ENCODE data around the gene ZC3H14. TPM values are rescaled to one million over a fixed set of nuclear protein-coding genes. Genes with fewer than 3 reads are reported as not detected.

The ZC3H14 gene
- total RNA-seq, 4 donors from 2014 or later = 88.5 to 112 (median 104) TPM

DNA sequence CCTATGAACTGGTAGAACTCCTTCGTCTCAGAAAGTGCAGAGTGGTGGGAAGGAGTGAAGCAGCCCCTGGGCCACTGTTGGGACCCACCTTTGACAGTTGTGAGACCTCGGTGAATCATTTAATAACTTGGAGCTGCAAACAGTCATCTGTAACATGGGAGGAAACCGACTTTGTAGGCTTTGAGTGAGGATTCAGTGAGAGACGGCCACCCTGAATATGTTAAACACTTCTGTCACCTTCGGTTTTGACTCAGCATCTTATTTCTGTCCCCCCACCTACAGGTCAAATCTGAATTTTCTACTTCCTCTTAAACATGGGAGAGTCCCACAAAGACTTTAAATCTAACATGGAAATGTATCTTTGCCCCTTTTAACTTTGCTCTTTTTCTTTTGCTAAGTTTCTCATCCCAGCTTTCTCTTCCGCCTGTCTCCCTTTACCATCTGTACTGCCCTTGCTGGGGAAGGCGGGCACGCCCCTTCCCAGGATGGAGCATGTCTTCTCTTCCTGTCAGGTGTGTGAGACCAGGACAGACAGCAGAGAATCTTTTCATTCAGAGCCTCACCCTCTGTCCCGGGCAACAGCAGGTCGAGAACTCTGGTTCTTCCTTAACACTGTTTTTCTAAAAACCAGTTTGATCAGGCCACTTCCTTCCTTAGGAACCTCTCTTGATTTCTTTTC, 37.1 kb downstream of the ZC3H14 start:
- TF ChIP-seq, protein P1, sequence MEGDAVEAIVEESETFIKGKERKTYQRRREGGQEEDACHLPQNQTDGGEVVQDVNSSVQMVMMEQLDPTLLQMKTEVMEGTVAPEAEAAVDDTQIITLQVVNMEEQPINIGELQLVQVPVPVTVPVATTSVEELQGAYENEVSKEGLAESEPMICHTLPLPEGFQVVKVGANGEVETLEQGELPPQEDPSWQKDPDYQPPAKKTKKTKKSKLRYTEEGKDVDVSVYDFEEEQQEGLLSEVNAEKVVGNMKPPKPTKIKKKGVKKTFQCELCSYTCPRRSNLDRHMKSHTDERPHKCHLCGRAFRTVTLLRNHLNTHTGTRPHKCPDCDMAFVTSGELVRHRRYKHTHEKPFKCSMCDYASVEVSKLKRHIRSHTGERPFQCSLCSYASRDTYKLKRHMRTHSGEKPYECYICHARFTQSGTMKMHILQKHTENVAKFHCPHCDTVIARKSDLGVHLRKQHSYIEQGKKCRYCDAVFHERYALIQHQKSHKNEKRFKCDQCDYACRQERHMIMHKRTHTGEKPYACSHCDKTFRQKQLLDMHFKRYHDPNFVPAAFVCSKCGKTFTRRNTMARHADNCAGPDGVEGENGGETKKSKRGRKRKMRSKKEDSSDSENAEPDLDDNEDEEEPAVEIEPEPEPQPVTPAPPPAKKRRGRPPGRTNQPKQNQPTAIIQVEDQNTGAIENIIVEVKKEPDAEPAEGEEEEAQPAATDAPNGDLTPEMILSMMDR (IDR thresholded peaks at IDR 0.05) = no peak
- TF ChIP-seq POLR2A (IDR thresholded peaks at IDR 0.05) = no peak

DNA sequence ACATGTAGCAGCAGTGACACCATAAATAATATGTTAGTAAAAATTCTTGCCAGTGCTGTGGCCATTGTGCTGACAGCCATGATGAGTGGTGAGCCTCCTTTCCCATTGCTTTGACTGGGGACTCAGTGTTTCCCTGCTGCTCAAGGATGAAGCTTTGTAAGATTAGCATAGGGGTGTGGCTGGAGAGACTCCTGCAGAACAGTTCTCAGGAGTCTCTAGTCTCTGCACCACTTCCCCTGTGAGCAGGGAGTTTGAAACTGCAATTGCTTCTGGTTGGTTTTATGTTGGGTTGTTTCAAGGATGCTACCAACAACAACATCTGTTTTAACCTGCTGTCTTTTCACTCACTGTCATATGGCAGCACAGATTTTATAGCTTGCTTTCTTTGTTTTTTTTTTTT, 41.4 kb downstream of the ZC3H14 start:
- intact Hi-C loops (cut with DNase I) = no loop called here
- Histone ChIP-seq H3K27me3 (no peaks in the 10 kb centered on the region), H3K4me1 (no peaks in the 10 kb centered on the region), H3K36me3 (peaks cover 53 to 58% of the 10 kb centered on the region in 2 donors), H3K9me3 (no peaks in the 10 kb centered on the region), H3K27ac (no peak overlapping the region), H3K4me3 (replicated peaks in 1 of 3) (no peak overlapping the region)
- TF ChIP-seq, protein P1 (IDR thresholded peaks at IDR 0.05) = no peak
- no peak for TF ChIP-seq POLR2A (IDR thresholded peaks at IDR 0.05)
- DNase-seq = no peak

More for the DNA sequence above, 37.1 kb downstream of the ZC3H14 start:
- Histone ChIP-seq H3K9me3 (no peaks in the 10 kb centered on the region), H3K4me3 (replicated peaks in 1 of 3) (no peak overlapping the region), H3K27me3 (no peaks in the 10 kb centered on the region), H3K4me1 (no peaks in the 10 kb centered on the region), H3K36me3 (peaks cover 58 to 65% of the 10 kb centered on the region in 2 donors), H3K27ac (no peak overlapping the region)
- intact Hi-C loops (cut with DNase I) = no loop called here
- 79 to 83% methylated on average over 10 of the region's 10 CpGs for WGBS, 2 donors
- DNase-seq = no peak

DNA sequence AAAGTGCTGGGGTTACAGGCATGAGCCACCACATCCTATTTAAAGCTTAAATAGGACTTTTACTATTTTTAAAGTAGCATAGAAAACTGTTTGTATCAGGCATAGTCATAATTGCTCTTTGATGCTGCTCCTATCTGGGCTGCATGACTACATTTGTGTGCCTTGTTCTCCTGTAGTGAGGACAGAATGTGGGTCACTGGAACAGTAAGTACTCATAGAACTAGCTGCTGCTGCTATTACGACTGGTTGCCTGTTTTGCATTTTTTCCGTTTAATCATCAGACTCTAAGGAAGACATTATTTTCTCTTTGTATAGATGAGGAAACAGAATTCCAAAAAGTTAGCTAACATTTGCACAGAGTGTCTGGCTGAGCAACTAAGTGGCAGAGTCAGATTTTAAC, 42.8 kb downstream of the ZC3H14 start:
- DNase-seq = no peak
- 87 to 92% methylated on average over 2 of the region's 2 CpGs for WGBS, 2 donors

DNA sequence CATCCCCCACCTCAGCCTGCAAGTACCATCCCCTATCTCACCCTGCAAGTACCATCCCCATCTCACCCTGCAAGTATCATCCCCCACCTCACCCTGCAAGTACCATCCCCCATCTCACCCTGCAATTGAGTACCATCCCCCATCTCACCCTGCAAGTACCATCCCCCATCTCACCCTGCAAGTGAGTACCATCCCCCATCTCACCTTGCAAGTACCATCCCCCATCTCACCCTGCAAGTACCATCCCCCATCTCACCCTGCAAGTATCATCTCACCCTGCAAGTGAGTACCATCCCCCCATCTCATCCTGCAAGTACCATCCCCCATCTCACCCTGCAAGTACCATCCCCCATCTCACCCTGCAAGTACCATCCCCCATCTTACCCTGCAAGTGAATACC, 45.0 kb downstream of the ZC3H14 start:
- intact Hi-C loops (cut with DNase I) = no loop called here

More for the DNA sequence above, 42.8 kb downstream of the ZC3H14 start:
- H3K27ac ChIP-seq = no peak overlapping the region
- no peak overlapping the region for H3K4me3 ChIP-seq (replicated peaks in 1 of 3)
- intact Hi-C loops (cut with DNase I) = no loop called here
- H3K36me3 ChIP-seq = peaks cover 51 to 58% of the 10 kb centered on the region in 2 donors
- no peaks in the 10 kb centered on the region for H3K9me3 ChIP-seq
- no peaks in the 10 kb centered on the region for H3K27me3 ChIP-seq
- TF ChIP-seq, protein P1 (IDR thresholded peaks at IDR 0.05) = no peak
- no peak for TF ChIP-seq POLR2A (IDR thresholded peaks at IDR 0.05)
- no peaks in the 10 kb centered on the region for H3K4me1 ChIP-seq

DNA sequence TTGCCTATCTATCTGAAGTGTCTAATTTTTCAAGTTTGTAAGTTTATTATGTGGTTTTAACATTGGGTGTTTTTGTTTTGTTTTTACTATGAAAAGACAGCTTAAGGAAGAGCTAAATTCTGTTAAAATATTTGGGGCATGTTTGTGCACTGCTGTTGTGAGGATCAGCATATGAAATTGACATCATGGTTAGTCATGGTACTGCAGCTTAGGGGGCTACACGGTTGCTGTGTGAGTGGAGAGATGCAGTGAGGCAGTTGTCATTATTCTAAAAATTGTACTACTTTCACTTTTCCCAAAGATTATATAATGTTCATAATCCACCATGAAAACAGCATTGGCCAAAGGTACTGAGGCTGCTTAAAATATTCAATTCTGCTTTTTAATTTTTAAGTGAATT, 49.0 kb downstream of the ZC3H14 start:
- peaks cover 26 to 47% of the 10 kb centered on the region in 2 donors for H3K36me3 ChIP-seq
- no peak for DNase-seq
- WGBS, 2 donors = 50 to 54% methylated on average over 1 of the region's 1 CpG
- no peaks in the 10 kb centered on the region for H3K4me1 ChIP-seq
- no peak for TF ChIP-seq POLR2A (IDR thresholded peaks at IDR 0.05)
- TF ChIP-seq, protein P1 (IDR thresholded peaks at IDR 0.05) = no peak
- no peaks in the 10 kb centered on the region for H3K9me3 ChIP-seq
- no peaks in the 10 kb centered on the region for H3K27me3 ChIP-seq
- intact Hi-C loops (cut with DNase I) = no loop called here
- no peak overlapping the region for H3K27ac ChIP-seq
- no peak overlapping the region for H3K4me3 ChIP-seq (replicated peaks in 1 of 3)

More for the DNA sequence above, 45.0 kb downstream of the ZC3H14 start:
- Histone ChIP-seq H3K27me3 (no peaks in the 10 kb centered on the region), H3K27ac (no peak overlapping the region), H3K9me3 (no peaks in the 10 kb centered on the region), H3K4me3 (replicated peaks in 1 of 3) (no peak overlapping the region), H3K36me3 (peaks cover 57 to 66% of the 10 kb centered on the region in 2 donors), H3K4me1 (no peaks in the 10 kb centered on the region)
- no peak for DNase-seq
- TF ChIP-seq POLR2A (IDR thresholded peaks at IDR 0.05) = no peak
- TF ChIP-seq, protein P1 (IDR thresholded peaks at IDR 0.05) = no peak
